Measurements from ENCODE around the gene OGFOD1. TPM values are rescaled to one million over a fixed set of nuclear protein-coding genes. Genes with fewer than 3 reads are reported as not detected.

OGFOD1 gene
- total and polyA plus RNA-seq, 2 of the 13 experiments (the other 11 are each of a cell fraction or from before 2014, with no cell fraction given): 35.2 to 81.3 TPM

- TF ChIP-seq ZNF510 (CRISPR knock-in tag; IDR thresholded peaks at IDR 0.05; ENCODE audit: low read depth): 0 out of 2 replicates have a peak, but pooled peaks have one; percentile 43
- peak; percentile 54; the same call in 1 of the 2 replicates for TF ChIP-seq SIN3A (IDR thresholded peaks at IDR 0.05; ENCODE audit: borderline replicate concordance, low read depth, low read length)
- TF ChIP-seq TSC22D2 (CRISPR knock-in tag; IDR thresholded peaks at IDR 0.05; ENCODE audit: borderline replicate concordance): 0 out of 2 replicates have a peak, but pooled peaks have one; percentile 22
- peak; percentile 86; the same call in 1 of the 2 replicates for TF ChIP-seq ATF7-NPFF (CRISPR knock-in tag; IDR thresholded peaks at IDR 0.05; ENCODE audit: low read depth)
- 0 out of 2 replicates have a peak, but pooled peaks have one; percentile 18 for TF ChIP-seq NKX3-1 (CRISPR knock-in tag; IDR thresholded peaks at IDR 0.05)
- TF ChIP-seq, protein P1, sequence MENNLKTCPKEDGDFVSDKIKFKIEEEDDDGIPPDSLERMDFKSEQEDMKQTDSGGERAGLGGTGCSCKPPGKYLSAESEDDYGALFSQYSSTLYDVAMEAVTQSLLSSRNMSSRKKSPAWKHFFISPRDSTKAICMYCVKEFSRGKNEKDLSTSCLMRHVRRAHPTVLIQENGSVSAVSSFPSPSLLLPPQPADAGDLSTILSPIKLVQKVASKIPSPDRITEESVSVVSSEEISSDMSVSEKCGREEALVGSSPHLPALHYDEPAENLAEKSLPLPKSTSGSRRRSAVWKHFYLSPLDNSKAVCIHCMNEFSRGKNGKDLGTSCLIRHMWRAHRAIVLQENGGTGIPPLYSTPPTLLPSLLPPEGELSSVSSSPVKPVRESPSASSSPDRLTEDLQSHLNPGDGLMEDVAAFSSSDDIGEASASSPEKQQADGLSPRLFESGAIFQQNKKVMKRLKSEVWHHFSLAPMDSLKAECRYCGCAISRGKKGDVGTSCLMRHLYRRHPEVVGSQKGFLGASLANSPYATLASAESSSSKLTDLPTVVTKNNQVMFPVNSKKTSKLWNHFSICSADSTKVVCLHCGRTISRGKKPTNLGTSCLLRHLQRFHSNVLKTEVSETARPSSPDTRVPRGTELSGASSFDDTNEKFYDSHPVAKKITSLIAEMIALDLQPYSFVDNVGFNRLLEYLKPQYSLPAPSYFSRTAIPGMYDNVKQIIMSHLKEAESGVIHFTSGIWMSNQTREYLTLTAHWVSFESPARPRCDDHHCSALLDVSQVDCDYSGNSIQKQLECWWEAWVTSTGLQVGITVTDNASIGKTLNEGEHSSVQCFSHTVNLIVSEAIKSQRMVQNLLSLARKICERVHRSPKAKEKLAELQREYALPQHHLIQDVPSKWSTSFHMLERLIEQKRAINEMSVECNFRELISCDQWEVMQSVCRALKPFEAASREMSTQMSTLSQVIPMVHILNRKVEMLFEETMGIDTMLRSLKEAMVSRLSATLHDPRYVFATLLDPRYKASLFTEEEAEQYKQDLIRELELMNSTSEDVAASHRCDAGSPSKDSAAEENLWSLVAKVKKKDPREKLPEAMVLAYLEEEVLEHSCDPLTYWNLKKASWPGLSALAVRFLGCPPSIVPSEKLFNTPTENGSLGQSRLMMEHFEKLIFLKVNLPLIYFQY (CRISPR knock-in tag; IDR thresholded peaks at IDR 0.05; ENCODE audit: borderline replicate concordance): peak; percentile 50; the same call in 1 of the 2 replicates
- TF ChIP-seq ZNF572 (CRISPR knock-in tag; IDR thresholded peaks at IDR 0.05): peak; percentile 75
- TF ChIP-seq, protein P2, sequence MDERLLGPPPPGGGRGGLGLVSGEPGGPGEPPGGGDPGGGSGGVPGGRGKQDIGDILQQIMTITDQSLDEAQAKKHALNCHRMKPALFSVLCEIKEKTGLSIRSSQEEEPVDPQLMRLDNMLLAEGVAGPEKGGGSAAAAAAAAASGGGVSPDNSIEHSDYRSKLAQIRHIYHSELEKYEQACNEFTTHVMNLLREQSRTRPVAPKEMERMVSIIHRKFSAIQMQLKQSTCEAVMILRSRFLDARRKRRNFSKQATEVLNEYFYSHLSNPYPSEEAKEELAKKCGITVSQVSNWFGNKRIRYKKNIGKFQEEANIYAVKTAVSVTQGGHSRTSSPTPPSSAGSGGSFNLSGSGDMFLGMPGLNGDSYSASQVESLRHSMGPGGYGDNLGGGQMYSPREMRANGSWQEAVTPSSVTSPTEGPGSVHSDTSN (CRISPR knock-in tag; IDR thresholded peaks at IDR 0.05): no peak
- no peak for TF ChIP-seq ZZZ3 (CRISPR knock-in tag; IDR thresholded peaks at IDR 0.05; ENCODE audit: borderline replicate concordance)
- TF ChIP-seq MAFF (IDR thresholded peaks at IDR 0.05; ENCODE audit: low read depth, low read length): no peak
- TF ChIP-seq FOXA1 (IDR thresholded peaks at IDR 0.05): no peak
- no peak for TF ChIP-seq FOXA1 (CRISPR knock-in tag; IDR thresholded peaks at IDR 0.05)
- TF ChIP-seq, protein P3, sequence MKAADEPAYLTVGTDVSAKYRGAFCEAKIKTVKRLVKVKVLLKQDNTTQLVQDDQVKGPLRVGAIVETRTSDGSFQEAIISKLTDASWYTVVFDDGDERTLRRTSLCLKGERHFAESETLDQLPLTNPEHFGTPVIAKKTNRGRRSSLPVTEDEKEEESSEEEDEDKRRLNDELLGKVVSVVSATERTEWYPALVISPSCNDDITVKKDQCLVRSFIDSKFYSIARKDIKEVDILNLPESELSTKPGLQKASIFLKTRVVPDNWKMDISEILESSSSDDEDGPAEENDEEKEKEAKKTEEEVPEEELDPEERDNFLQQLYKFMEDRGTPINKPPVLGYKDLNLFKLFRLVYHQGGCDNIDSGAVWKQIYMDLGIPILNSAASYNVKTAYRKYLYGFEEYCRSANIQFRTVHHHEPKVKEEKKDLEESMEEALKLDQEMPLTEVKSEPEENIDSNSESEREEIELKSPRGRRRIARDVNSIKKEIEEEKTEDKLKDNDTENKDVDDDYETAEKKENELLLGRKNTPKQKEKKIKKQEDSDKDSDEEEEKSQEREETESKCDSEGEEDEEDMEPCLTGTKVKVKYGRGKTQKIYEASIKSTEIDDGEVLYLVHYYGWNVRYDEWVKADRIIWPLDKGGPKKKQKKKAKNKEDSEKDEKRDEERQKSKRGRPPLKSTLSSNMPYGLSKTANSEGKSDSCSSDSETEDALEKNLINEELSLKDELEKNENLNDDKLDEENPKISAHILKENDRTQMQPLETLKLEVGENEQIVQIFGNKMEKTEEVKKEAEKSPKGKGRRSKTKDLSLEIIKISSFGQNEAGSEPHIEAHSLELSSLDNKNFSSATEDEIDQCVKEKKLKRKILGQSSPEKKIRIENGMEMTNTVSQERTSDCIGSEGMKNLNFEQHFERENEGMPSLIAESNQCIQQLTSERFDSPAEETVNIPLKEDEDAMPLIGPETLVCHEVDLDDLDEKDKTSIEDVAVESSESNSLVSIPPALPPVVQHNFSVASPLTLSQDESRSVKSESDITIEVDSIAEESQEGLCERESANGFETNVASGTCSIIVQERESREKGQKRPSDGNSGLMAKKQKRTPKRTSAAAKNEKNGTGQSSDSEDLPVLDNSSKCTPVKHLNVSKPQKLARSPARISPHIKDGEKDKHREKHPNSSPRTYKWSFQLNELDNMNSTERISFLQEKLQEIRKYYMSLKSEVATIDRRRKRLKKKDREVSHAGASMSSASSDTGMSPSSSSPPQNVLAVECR (CRISPR knock-in tag; IDR thresholded peaks at IDR 0.05; ENCODE audit: borderline replicate concordance): peak; percentile 92
- peak; percentile 45; the same call in 1 of the 2 replicates for TF ChIP-seq MED13 (CRISPR knock-in tag; IDR thresholded peaks at IDR 0.05)
- TF ChIP-seq CSRNP2 (CRISPR knock-in tag; conservative IDR thresholded peaks at IDR 0.05; ENCODE audit: low read depth): no peak
- peak; percentile 71; the same call in 1 of the 2 replicates for TF ChIP-seq ZMYM4 (CRISPR knock-in tag; IDR thresholded peaks at IDR 0.05)
Measured at GRCh38 chr16:56519459-56520250, 68.3 kb downstream of the OGFOD1 start, which contains the start of gene BBS2 (continued).

Data from HepG2 (cell line).